ENCODE results near the gene FRMD3.

- no peak for TF ChIP-seq EP300 (IDR thresholded peaks at IDR 0.05)
- TF ChIP-seq POLR2AphosphoS5 (IDR thresholded peaks at IDR 0.05), result no peak
- no peak for TF ChIP-seq CTCF (IDR thresholded peaks at IDR 0.05)
Observed at GRCh38 chr9:83445703-83446265, 92.4 kb downstream of the FRMD3 start.
